C4-2B (cell line): ENCODE measurements around the gene SCAPER.

ENCODE experiments used
- CTCF ChIP-seq: fragments of 450-650 bp; conservative IDR thresholded peaks from 2 replicates; pipeline ENCODE4 v1.5.1; 2017; ENCODE audit warnings: mild to moderate bottlenecking
- ZFX ChIP-seq: fragments of 450-650 bp; IDR thresholded peaks from 2 replicates; pipeline ENCODE4 v1.6.1; 2017

GRCh38 chr15:76342058-76342381 is 563.1 kb downstream of the SCAPER start:
- TF ChIP-seq ZFX = no peak
- no peak for TF ChIP-seq CTCF
